Measurements from ENCODE around the gene IGSF10.

IGSF10 gene

DNA sequence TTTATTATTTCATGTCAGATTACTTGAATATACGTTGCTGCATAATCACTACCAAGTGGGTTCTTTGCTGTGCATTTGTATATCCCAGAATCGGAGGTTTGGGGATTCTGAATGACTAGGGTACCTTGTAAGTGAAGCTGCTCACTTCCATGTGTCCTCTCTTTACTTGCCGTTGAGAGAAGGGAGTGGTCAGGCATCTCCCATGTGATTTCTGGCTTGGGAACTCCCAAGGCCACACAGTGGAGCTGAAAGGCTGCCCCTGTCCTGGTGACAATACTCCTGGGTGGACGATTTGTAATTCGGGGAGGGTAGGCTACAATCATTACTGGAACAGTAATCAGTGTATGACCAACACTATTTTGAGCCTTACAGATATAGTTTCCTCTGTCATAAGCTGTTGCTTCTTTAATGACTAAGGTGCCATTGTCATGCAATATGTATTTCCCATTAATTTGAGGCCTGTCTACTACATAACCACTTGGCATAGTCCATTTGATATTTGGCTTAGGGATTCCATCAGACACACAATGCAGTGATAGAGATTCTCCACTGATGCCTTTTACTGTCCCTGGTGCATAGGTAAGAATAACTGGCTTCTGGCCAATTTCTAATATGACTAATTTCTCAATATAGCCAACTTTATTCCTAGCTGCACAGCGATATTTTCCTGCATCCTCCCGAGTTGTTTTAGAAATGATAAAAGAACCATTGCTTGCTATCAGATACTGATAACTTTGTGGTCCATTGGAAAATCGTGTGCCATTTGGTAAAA lies 24.0 kb downstream of the IGSF10 start:
- TF ChIP-seq RARB (CRISPR knock-in tag; IDR thresholded peaks at IDR 0.05), result no peak
- no peak for TF ChIP-seq ZNF70 (CRISPR knock-in tag; IDR thresholded peaks at IDR 0.05)
- TF ChIP-seq OSR1 (CRISPR knock-in tag; IDR thresholded peaks at IDR 0.05), result no peak
- TF ChIP-seq, protein P1, sequence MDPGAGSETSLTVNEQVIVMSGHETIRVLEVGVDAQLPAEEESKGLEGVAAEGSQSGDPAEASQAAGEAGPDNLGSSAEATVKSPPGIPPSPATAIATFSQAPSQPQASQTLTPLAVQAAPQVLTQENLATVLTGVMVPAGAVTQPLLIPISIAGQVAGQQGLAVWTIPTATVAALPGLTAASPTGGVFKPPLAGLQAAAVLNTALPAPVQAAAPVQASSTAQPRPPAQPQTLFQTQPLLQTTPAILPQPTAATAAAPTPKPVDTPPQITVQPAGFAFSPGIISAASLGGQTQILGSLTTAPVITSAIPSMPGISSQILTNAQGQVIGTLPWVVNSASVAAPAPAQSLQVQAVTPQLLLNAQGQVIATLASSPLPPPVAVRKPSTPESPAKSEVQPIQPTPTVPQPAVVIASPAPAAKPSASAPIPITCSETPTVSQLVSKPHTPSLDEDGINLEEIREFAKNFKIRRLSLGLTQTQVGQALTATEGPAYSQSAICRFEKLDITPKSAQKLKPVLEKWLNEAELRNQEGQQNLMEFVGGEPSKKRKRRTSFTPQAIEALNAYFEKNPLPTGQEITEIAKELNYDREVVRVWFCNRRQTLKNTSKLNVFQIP (CRISPR knock-in tag; IDR thresholded peaks at IDR 0.05; ENCODE audit: borderline replicate concordance, low read depth), result no peak
- TF ChIP-seq GLIS3 (CRISPR knock-in tag; IDR thresholded peaks at IDR 0.05), result no peak
- TF ChIP-seq, protein P2, sequence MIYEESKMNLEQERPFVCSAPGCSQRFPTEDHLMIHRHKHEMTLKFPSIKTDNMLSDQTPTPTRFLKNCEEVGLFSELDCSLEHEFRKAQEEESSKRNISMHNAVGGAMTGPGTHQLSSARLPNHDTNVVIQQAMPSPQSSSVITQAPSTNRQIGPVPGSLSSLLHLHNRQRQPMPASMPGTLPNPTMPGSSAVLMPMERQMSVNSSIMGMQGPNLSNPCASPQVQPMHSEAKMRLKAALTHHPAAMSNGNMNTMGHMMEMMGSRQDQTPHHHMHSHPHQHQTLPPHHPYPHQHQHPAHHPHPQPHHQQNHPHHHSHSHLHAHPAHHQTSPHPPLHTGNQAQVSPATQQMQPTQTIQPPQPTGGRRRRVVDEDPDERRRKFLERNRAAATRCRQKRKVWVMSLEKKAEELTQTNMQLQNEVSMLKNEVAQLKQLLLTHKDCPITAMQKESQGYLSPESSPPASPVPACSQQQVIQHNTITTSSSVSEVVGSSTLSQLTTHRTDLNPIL (CRISPR knock-in tag; IDR thresholded peaks at IDR 0.05; ENCODE audit: low read depth), result no peak

DNA sequence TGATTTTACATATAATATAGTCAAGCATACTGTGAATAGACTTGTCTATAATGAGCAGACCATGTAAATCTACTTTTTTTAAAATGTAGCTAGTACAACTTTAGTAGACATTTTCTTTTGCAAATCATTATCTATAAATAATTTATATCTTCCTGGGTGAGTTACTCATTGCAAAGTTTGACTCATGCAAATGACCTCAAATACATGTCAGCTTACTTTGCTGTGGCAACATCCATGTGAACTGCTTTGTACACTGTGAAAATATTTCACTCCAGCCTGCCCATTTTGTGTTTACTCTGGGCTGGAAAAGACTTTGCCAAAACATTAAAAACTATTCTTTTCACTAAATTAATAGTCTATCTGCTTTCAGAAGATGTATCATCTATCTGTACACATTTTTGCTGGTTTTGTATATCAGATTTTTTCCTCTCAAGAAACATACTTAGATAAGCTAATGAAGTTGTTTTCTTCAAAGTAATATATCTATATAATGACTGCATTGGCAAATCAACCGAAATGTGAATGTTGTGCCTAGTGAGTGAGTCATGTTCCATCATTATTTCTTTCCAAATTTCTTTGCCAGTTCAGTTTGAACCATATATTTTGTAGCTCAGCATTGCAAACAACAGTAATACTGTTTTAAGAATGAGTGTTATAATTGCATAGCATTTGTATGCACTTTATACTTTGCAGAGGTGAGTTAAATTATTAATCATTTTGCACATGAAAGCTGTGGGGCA lies 26.5 kb downstream of the IGSF10 start:
- peak; percentile 88 for ATAC-seq

More for the DNA sequence above, 24.0 kb downstream of the IGSF10 start:
- no peak for ATAC-seq

DNA sequence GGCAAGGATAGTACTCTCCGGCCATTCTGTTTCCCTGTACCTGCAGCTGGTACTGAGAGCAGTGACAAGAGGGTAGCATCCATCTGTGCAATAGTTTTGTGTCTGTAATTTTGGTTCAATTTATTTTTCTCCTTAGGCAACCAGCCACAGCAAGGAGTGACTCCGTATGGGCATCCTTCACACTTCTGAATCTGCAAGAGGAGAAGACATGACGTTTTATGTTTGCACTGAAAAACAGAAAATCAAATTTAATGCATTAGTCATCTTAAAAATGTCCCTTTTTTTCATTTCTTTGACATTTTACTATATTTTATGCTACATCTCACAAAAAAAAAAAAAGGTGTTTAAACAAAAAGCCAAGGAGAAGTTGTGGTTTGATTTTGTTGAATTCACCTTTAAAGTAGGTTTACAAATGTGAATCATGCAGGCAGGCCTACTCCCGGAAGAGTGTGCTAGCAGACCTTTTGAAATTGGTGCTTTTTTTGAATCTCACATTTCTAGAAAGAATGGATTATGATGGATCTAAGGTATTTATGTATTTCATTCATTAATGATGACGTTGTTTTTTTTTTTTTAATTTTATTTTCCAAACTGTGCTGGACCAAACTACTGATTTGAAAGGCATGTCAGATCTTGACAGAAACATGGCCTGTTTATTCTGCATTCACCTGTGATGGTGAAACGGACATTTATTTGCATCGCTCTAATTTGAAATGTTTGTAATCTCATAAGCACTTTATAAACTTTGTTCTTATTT lies 28.1 kb downstream of the IGSF10 start:
- TF ChIP-seq ZNF70 (CRISPR knock-in tag; IDR thresholded peaks at IDR 0.05) (no peak), ZC3H10 (CRISPR knock-in tag; IDR thresholded peaks at IDR 0.05) (no peak), RARB (CRISPR knock-in tag; IDR thresholded peaks at IDR 0.05) (no peak), CSDC2 (CRISPR knock-in tag; IDR thresholded peaks at IDR 0.05) (no peak), ZNF8 (CRISPR knock-in tag; IDR thresholded peaks at IDR 0.05) (no peak)
- TF ChIP-seq, protein P3, sequence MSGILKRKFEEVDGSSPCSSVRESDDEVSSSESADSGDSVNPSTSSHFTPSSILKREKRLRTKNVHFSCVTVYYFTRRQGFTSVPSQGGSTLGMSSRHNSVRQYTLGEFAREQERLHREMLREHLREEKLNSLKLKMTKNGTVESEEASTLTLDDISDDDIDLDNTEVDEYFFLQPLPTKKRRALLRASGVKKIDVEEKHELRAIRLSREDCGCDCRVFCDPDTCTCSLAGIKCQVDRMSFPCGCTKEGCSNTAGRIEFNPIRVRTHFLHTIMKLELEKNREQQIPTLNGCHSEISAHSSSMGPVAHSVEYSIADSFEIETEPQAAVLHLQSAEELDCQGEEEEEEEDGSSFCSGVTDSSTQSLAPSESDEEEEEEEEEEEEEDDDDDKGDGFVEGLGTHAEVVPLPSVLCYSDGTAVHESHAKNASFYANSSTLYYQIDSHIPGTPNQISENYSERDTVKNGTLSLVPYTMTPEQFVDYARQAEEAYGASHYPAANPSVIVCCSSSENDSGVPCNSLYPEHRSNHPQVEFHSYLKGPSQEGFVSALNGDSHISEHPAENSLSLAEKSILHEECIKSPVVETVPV (CRISPR knock-in tag; IDR thresholded peaks at IDR 0.05), result no peak
- ATAC-seq, result no peak

More for the DNA sequence above, 26.5 kb downstream of the IGSF10 start:
- TF ChIP-seq GLIS3 (CRISPR knock-in tag; IDR thresholded peaks at IDR 0.05) (no peak), ZNF70 (CRISPR knock-in tag; IDR thresholded peaks at IDR 0.05) (no peak), ZNF565 (CRISPR knock-in tag; conservative IDR thresholded peaks at IDR 0.05; ENCODE audit: low read depth) (no peak), CSDC2 (CRISPR knock-in tag; IDR thresholded peaks at IDR 0.05) (no peak)
- TF ChIP-seq, protein P4, sequence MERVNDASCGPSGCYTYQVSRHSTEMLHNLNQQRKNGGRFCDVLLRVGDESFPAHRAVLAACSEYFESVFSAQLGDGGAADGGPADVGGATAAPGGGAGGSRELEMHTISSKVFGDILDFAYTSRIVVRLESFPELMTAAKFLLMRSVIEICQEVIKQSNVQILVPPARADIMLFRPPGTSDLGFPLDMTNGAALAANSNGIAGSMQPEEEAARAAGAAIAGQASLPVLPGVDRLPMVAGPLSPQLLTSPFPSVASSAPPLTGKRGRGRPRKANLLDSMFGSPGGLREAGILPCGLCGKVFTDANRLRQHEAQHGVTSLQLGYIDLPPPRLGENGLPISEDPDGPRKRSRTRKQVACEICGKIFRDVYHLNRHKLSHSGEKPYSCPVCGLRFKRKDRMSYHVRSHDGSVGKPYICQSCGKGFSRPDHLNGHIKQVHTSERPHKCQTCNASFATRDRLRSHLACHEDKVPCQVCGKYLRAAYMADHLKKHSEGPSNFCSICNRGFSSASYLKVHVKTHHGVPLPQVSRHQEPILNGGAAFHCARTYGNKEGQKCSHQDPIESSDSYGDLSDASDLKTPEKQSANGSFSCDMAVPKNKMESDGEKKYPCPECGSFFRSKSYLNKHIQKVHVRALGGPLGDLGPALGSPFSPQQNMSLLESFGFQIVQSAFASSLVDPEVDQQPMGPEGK (CRISPR knock-in tag; IDR thresholded peaks at IDR 0.05; ENCODE audit: borderline replicate concordance), result no peak
- TF ChIP-seq, protein P1 (CRISPR knock-in tag; IDR thresholded peaks at IDR 0.05; ENCODE audit: borderline replicate concordance, low read depth), result no peak

DNA sequence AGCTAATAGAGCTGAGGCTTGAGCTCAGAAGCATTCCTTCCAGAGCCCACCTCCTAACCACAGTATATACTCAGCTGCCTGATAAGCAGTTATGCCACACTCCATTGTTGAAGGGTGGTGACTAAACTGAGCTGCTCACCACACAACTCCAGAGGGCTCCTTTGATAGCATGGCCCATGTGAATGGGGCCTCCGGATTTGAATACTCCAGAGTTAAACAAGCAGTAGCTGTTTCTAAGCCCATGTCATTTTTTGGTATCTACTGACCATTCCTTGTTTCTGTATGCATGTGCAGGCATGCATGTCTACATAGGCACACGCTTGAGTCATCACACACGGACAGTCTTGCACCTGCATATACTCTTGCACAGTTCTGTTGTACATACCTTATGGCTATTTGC lies 28.9 kb downstream of the IGSF10 start:
- no peak for TF ChIP-seq ZC3H10 (CRISPR knock-in tag; IDR thresholded peaks at IDR 0.05)
- TF ChIP-seq GLIS3 (CRISPR knock-in tag; IDR thresholded peaks at IDR 0.05), result no peak
- TF ChIP-seq, protein P3 (CRISPR knock-in tag; IDR thresholded peaks at IDR 0.05), result no peak
- TF ChIP-seq, protein P2 (CRISPR knock-in tag; IDR thresholded peaks at IDR 0.05; ENCODE audit: low read depth), result no peak
- TF ChIP-seq BACH2 (CRISPR knock-in tag; IDR thresholded peaks at IDR 0.05; ENCODE audit: borderline replicate concordance), result no peak
- no peak for TF ChIP-seq OSR1 (CRISPR knock-in tag; IDR thresholded peaks at IDR 0.05)
- TF ChIP-seq ZFP30 (CRISPR knock-in tag; IDR thresholded peaks at IDR 0.05), result no peak
- TF ChIP-seq ZNF8 (CRISPR knock-in tag; IDR thresholded peaks at IDR 0.05), result no peak
- ATAC-seq, result no peak
